ENCODE results near the gene PPP1R14C. TPM values are rescaled to one million over a fixed set of nuclear protein-coding genes. Genes with fewer than 3 reads are reported as not detected.

PPP1R14C gene
- total RNA-seq, 1 experiment from 2014 or later: 2.5 TPM

DNA sequence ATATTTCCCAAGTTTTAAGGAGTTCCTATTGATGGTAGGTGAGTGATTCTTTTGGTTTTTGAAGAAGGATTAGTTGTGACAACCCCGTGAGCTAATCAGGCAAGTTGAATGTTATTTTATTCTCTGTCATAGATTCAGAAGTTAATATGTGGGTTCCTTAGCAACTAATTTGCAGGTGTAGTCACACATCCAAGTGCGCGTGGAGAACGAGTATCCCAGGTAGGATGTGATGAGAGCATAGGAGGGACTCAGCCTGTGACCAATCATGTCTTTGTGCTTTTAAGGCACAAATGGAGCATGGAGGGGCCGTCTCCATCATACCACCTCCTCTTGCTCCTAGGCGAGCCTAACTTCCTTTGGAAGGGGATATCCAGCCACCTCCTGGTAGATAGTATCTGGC lies 41.1 kb downstream of the PPP1R14C start:
- Histone ChIP-seq H3K36me3 (ENCODE audit: control insufficient read depth, insufficient read depth, low read length) (no peaks in the 10 kb centered on the region), H3K4me3 (ENCODE audit: low read depth, low read length) (no peak overlapping the region), H3K27me3 (replicated peaks; ENCODE audit: control insufficient read depth, insufficient read depth, low read length) (no peaks in the 10 kb centered on the region), H3K9me3 (no peaks in the 10 kb centered on the region), H3K4me1 (no peaks in the 10 kb centered on the region)
- no peak for DNase-seq
- no peaks in the 10 kb centered on the region for H3K4me1 Mint-ChIP-seq (ENCODE audit: low read depth, unreplicated experiment)
- no peak for TF ChIP-seq CTCF (IDR thresholded peaks at IDR 0.05; ENCODE audit: insufficient read depth in 1 of 2, low read depth in 1 of 2, low read length in 1 of 2, severe bottlenecking in 1 of 2, unreplicated experiment in 1 of 2)
- no peak overlapping the region for H3K4me3 Mint-ChIP-seq (ENCODE audit: unreplicated experiment)
- BruUV-seq (replicated peaks): no TSS peak
- H3K27me3 Mint-ChIP-seq (ENCODE audit: insufficient read depth, unreplicated experiment): no peaks in the 10 kb centered on the region
- intact Hi-C loops (cut with micrococcal nuclease; ENCODE audit: unreplicated experiment): no loop called here
- H3K36me3 Mint-ChIP-seq (ENCODE audit: insufficient read depth, unreplicated experiment): no peaks in the 10 kb centered on the region
- POLR2A ChIA-PET: no interaction called here
- no peaks in the 10 kb centered on the region for H3K9me3 Mint-ChIP-seq (ENCODE audit: unreplicated experiment)
- CTCF ChIA-PET: no interaction called here
- H3K27ac Mint-ChIP-seq (ENCODE audit: unreplicated experiment): no peak overlapping the region

- H3K27ac Mint-ChIP-seq (ENCODE audit: unreplicated experiment): no peak overlapping the region
These were observed 42.2 kb downstream of the PPP1R14C start for GRCh38 chr6:150184850-150185731.

GRCh38 chr6:150185732-150186117 lies 42.9 kb downstream of the PPP1R14C start:
- no peak overlapping the region for H3K4me3 ChIP-seq (ENCODE audit: low read depth, low read length)
- no peaks in the 10 kb centered on the region for H3K9me3 Mint-ChIP-seq (ENCODE audit: unreplicated experiment)
- H3K4me3 Mint-ChIP-seq (ENCODE audit: unreplicated experiment): no peak overlapping the region
- no peaks in the 10 kb centered on the region for H3K4me1 ChIP-seq
- H3K9me3 ChIP-seq: no peaks in the 10 kb centered on the region
- H3K27ac Mint-ChIP-seq (ENCODE audit: unreplicated experiment): no peak overlapping the region
- H3K36me3 Mint-ChIP-seq (ENCODE audit: insufficient read depth, unreplicated experiment): no peaks in the 10 kb centered on the region
- CTCF ChIA-PET: no interaction called here
- H3K4me1 Mint-ChIP-seq (ENCODE audit: low read depth, unreplicated experiment): no peaks in the 10 kb centered on the region
- no peak for TF ChIP-seq CTCF (IDR thresholded peaks at IDR 0.05; ENCODE audit: insufficient read depth in 1 of 2, low read depth in 1 of 2, low read length in 1 of 2, severe bottlenecking in 1 of 2, unreplicated experiment in 1 of 2)
- peaks cover under 1% of the 10 kb centered on the region for H3K27me3 Mint-ChIP-seq (ENCODE audit: insufficient read depth, unreplicated experiment)
- BruUV-seq (replicated peaks): no TSS peak
- intact Hi-C loops (cut with micrococcal nuclease; ENCODE audit: unreplicated experiment): no loop called here
- no peaks in the 10 kb centered on the region for H3K27me3 ChIP-seq (replicated peaks; ENCODE audit: control insufficient read depth, insufficient read depth, low read length)
- POLR2A ChIA-PET: no interaction called here
- no peak for DNase-seq
- no peaks in the 10 kb centered on the region for H3K36me3 ChIP-seq (ENCODE audit: control insufficient read depth, insufficient read depth, low read length)

More at GRCh38 chr6:150184850-150185731, 42.2 kb downstream of the PPP1R14C start:
- Mint-ChIP-seq H3K36me3 (ENCODE audit: insufficient read depth, unreplicated experiment) (no peaks in the 10 kb centered on the region), H3K27me3 (ENCODE audit: insufficient read depth, unreplicated experiment) (no peaks in the 10 kb centered on the region), H3K4me1 (ENCODE audit: low read depth, unreplicated experiment) (no peaks in the 10 kb centered on the region), H3K4me3 (ENCODE audit: unreplicated experiment) (no peak overlapping the region), H3K9me3 (ENCODE audit: unreplicated experiment) (no peaks in the 10 kb centered on the region)
- no peak overlapping the region for H3K4me3 ChIP-seq (ENCODE audit: low read depth, low read length)
- no peaks in the 10 kb centered on the region for H3K4me1 ChIP-seq
- no peaks in the 10 kb centered on the region for H3K36me3 ChIP-seq (ENCODE audit: control insufficient read depth, insufficient read depth, low read length)
- BruUV-seq (replicated peaks): no TSS peak
- H3K9me3 ChIP-seq: no peaks in the 10 kb centered on the region
- no peak for DNase-seq
- POLR2A ChIA-PET: no interaction called here
- intact Hi-C loops (cut with micrococcal nuclease; ENCODE audit: unreplicated experiment): no loop called here
- CTCF ChIA-PET: no interaction called here
- H3K27me3 ChIP-seq (replicated peaks; ENCODE audit: control insufficient read depth, insufficient read depth, low read length): no peaks in the 10 kb centered on the region
- TF ChIP-seq CTCF (IDR thresholded peaks at IDR 0.05; ENCODE audit: insufficient read depth in 1 of 2, low read depth in 1 of 2, low read length in 1 of 2, severe bottlenecking in 1 of 2, unreplicated experiment in 1 of 2): no peak

Measured in Caco-2 (cell line).